ENCODE measurements around the gene GET3. TPM values are rescaled to one million over a fixed set of nuclear protein-coding genes. Genes with fewer than 3 reads are reported as not detected.
"Not testable (repeated sequence)": the region's sequence is repeated elsewhere in the genome, so short reads cannot be mapped to it uniquely, and the experiment has no call there.

The GET3 gene
- 100 to 1,000 TPM in 2 of 3 donors, 10 to 100 TPM in 1; 93.5 to 182 (median 124) TPM for polyA plus RNA-seq

DNA sequence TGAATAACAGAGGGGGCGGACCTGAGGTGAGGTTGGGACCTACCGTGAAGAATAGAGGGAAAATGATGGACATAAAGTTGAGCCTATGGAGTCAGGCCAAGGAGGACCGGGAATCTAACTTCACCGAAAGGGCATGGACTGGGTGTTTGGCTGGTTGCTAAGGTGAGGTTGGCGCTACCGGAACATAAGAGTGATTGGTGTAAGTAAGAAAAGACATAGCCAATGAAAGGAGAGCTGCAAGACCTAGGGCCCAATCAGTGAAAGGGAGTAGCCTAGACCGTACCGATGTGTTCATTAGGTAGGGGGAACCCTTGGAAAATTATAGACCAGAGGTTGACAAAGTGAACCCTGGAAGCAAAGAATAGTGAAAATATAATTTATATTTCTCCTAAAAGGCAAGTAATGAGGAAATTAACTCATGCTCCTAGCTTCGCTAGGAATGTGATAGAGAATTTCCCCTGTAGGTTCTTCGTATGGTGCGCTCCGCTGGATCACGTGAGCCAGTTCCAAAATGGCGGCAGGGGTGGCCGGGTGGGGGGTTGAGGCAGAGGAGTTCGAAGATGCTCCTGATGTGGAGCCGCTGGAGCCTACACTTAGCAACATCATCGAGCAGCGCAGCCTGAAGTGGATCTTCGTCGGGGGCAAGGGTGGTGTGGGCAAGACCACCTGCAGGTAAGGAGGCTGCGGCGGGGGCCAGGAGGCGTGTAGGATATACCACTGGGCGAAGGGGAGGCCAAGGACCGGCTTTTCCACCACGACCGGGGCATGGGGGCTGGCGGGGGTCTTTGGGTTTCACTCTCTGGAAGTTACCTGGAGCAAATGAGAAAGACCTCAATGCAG, at the start of gene GET3:
Gene GET3 (plus strand): TSS at position 503 of the 840 bp plus-strand sequence. CDS start 9 bp downstream, at position 512.
- H3K4me3 Mint-ChIP-seq, result peak within 1 kb of the TSS; percentile 98 to 100 (median 99)
- peaks cover 40 to 42% of the 10 kb centered on the region in 2 donors for H3K4me1 Mint-ChIP-seq
- no peaks in the 10 kb centered on the region for H3K9me3 Mint-ChIP-seq
- peaks cover 3 to 11% (median 7%) of the 10 kb centered on the region in 3 donors for H3K36me3 Mint-ChIP-seq
- H3K27ac Mint-ChIP-seq, result peak within 1 kb of the TSS; percentile 93 to 98 (median 94)
- peak; percentile 87 to 88 (median 87) for DNase-seq
- peaks cover 19 to 24% (median 21%) of the 10 kb centered on the region in 3 donors for H3K27me3 Mint-ChIP-seq (ENCODE audit: low read depth in 3 of 3)

DNA sequence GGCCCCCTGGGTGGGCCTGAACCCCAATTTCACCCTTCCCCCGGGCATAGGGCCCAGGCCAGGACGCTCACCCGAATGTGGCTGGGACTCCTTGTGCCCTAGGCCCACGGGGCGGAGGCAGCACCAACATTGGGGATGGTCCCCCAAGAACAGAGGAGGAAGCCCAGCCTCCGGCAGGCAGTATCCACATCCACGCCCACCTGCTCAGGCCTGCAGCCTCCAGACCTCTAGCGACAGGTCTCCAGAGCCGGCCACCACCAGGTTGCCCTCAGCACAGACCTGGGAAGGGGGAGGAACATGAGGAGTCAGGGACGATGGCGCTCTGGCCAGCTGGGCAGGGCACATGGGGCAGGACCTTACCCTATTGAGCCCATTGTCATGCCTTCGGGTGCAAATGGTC, 48.3 kb upstream of the GET3 start:
- Mint-ChIP-seq H3K4me1 (no peaks in the 10 kb centered on the region), H3K27me3 (ENCODE audit: low read depth in 3 of 3) (peaks cover 2 to 6% (median 2%) of the 10 kb centered on the region in 3 donors), H3K36me3 (no peaks in the 10 kb centered on the region), H3K4me3 (no peak overlapping the region), H3K9me3 (no peaks in the 10 kb centered on the region), H3K27ac (no peak overlapping the region)
- DNase-seq, result no peak

DNA sequence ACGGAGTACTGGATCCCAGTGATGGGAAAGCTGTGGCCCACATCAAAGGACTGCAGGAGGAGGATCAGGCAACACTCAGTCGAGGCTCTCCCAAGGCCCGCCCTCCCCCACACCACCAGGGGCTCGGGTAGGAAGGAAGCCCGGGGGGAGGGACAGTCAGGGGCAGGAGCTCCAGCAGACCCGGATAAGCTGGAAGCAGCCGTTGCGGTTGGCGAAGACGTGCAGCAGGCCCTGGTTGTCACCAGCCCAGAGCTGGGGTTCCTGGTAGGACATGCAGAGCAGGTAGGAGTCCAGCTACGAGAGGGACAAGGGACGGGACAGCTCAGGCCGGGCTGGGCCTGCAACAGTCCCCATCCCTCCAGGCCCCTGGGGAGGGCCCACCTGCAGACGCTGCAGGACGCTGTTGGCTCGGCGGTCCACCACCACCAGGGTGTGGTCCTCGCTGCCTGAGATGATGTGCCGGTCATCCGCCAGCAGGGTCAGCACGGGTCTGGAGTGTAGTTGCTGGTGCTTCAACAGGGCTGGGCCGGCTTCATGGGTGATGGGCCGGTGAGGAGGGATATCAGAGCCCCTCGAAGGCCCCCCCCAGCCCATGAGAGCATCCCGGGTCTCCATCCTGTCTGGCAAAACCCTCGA, 47.6 kb upstream of the GET3 start:
- Mint-ChIP-seq H3K27ac (no peak overlapping the region), H3K4me1 (no peaks in the 10 kb centered on the region), H3K9me3 (no peaks in the 10 kb centered on the region), H3K4me3 (no peak overlapping the region), H3K27me3 (ENCODE audit: low read depth in 3 of 3) (peaks cover 2 to 4% (median 2%) of the 10 kb centered on the region in 3 donors), H3K36me3 (no peaks in the 10 kb centered on the region)
- DNase-seq, result no peak

DNA sequence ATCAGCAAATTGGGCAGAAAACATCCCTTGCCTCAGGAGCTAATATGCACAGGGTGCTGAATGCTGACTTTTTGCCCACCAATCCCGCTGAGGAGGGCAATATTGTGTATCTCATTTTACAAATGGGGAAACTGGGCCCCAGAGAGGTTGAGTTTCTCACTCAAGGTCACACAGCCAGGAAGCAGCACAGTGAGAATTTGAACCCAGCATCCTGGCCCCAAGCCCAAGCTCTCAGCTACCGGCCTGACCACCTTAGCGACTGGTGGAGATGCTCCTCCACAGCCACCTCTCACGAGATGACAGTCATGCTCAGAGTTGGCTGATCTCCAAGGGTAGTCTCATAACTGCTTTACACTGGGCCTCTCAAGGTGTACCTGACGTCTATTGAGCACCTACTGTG, 44.3 kb upstream of the GET3 start:
- Mint-ChIP-seq H3K4me1 (peaks cover 9% of the 10 kb centered on the region in 2 donors), H3K36me3 (no peaks in the 10 kb centered on the region), H3K27me3 (ENCODE audit: low read depth in 3 of 3) (peaks cover 3 to 8% (median 4%) of the 10 kb centered on the region in 3 donors), H3K27ac (no peak overlapping the region), H3K9me3 (no peaks in the 10 kb centered on the region), H3K4me3 (no peak overlapping the region)
- no peak for DNase-seq

DNA sequence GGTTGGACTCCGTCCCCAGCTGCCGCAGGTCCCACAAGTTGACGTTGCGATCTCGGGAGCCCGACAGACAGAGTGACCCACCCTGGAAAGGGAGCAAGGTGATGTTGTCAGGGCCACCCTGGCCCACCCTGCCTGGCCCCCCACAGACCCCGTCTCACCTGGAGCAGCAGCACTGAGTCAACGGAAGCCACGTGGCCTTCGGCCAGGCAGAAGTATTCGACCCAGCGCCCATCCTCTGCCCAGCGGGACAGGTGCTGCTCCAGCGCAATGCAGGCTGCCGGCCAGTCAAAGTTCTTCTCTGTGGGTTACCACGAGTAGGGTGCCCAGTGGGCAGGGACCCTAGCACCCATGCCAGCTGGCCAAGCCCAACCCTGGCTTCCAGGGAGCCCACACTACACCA, 42.7 kb upstream of the GET3 start:
- H3K9me3 Mint-ChIP-seq, result no peaks in the 10 kb centered on the region
- H3K4me3 Mint-ChIP-seq, result peak overlapping the region in 1 of 5 donors; percentile 94
- no peak for DNase-seq
- H3K27me3 Mint-ChIP-seq (ENCODE audit: low read depth in 3 of 3), result peaks cover 3 to 8% (median 6%) of the 10 kb centered on the region in 3 donors
- H3K27ac Mint-ChIP-seq, result no peak overlapping the region
- H3K4me1 Mint-ChIP-seq, result peaks cover 11 to 14% of the 10 kb centered on the region in 2 donors
- peaks cover 0 to 3% (median 0%) of the 10 kb centered on the region in 3 donors for H3K36me3 Mint-ChIP-seq

DNA sequence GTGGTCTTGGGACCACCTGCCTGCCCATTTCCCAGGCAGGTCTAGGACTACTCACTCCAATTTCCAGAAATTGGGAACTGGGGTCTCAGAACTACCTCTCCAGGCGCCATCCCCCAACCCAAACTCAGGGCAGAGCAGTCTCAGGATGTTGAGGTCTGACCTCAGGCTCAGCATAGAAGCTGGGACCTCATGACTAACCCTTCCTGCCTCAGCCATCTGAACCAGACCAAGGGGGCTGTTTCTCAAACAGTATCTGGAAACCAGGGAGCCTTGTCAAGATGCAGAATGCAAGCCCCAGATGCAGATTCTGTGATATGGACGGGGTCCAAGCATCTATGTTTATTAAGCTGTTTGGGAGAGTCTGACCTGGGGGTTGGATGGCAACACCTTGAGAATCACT, 42.2 kb upstream of the GET3 start:
- H3K36me3 Mint-ChIP-seq, result peaks cover 0 to 3% (median 0%) of the 10 kb centered on the region in 3 donors
- H3K4me3 Mint-ChIP-seq, result peak overlapping the region in 4 of 5 donors; percentile 25 to 94 (median 46)
- no peak for DNase-seq
- no peaks in the 10 kb centered on the region for H3K9me3 Mint-ChIP-seq
- no peak overlapping the region for H3K27ac Mint-ChIP-seq
- peaks cover 3 to 8% (median 6%) of the 10 kb centered on the region in 3 donors for H3K27me3 Mint-ChIP-seq (ENCODE audit: low read depth in 3 of 3)
- peaks cover 11 to 14% of the 10 kb centered on the region in 2 donors for H3K4me1 Mint-ChIP-seq

DNA sequence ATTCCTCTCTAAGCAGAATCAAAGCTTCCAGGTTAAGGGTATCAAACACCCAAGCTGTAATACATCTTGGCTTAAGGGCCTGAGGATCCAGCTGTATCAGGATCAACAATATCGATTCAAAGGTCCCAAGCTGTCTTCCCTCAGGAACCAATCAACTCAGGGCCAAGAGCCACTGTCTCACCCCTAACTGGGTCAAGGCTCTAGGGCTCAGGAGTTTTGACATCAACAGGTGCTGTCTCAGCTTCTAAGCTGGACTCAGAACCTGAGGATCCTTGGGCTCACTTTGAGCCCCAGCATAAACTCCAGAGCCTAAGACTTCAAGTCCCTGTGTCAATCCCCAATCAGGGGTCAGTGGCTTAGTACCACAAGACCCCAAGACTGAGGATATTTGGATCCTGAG, 41.8 kb upstream of the GET3 start:
- peak overlapping the region; percentile 67 to 94 (median 75) for H3K4me3 Mint-ChIP-seq
- H3K27me3 Mint-ChIP-seq (ENCODE audit: low read depth in 3 of 3), result peaks cover 3 to 8% (median 6%) of the 10 kb centered on the region in 3 donors
- H3K36me3 Mint-ChIP-seq, result peaks cover 0 to 3% (median 0%) of the 10 kb centered on the region in 3 donors
- DNase-seq, result no peak
- H3K4me1 Mint-ChIP-seq, result peaks cover 11 to 14% of the 10 kb centered on the region in 2 donors
- H3K9me3 Mint-ChIP-seq, result no peaks in the 10 kb centered on the region
- peak overlapping the region in 1 of 6 donors; percentile 67 for H3K27ac Mint-ChIP-seq

DNA sequence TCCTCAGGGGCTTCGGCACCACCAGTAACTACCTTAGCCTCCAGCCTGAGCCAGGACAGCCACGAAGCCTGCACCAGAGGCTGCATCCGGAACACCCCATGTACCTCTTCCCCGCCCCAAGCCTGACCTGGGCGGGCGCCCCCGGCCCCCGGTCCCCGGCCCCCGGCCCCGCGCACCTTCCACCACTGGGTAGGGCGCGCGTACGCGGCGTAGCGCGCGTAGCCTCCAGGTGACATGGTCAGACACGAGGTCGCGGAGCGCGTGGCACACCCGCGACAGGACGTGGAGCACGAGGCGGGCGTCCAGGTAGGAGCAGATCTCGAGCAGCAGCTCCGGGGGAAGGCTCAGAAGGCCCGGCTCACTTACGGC, 41.3 kb upstream of the GET3 start:
- H3K27ac Mint-ChIP-seq, result peak overlapping the region in 5 of 6 donors; percentile 51 to 98 (median 91)
- H3K4me3 Mint-ChIP-seq, result peak overlapping the region; percentile 90 to 94 (median 93)
- peaks cover 3 to 8% (median 6%) of the 10 kb centered on the region in 3 donors for H3K27me3 Mint-ChIP-seq (ENCODE audit: low read depth in 3 of 3)
- DNase-seq, result no peak
- no peaks in the 10 kb centered on the region for H3K9me3 Mint-ChIP-seq
- H3K36me3 Mint-ChIP-seq, result peaks cover 0 to 3% (median 0%) of the 10 kb centered on the region in 3 donors
- peaks cover 11 to 14% of the 10 kb centered on the region in 2 donors for H3K4me1 Mint-ChIP-seq

DNA sequence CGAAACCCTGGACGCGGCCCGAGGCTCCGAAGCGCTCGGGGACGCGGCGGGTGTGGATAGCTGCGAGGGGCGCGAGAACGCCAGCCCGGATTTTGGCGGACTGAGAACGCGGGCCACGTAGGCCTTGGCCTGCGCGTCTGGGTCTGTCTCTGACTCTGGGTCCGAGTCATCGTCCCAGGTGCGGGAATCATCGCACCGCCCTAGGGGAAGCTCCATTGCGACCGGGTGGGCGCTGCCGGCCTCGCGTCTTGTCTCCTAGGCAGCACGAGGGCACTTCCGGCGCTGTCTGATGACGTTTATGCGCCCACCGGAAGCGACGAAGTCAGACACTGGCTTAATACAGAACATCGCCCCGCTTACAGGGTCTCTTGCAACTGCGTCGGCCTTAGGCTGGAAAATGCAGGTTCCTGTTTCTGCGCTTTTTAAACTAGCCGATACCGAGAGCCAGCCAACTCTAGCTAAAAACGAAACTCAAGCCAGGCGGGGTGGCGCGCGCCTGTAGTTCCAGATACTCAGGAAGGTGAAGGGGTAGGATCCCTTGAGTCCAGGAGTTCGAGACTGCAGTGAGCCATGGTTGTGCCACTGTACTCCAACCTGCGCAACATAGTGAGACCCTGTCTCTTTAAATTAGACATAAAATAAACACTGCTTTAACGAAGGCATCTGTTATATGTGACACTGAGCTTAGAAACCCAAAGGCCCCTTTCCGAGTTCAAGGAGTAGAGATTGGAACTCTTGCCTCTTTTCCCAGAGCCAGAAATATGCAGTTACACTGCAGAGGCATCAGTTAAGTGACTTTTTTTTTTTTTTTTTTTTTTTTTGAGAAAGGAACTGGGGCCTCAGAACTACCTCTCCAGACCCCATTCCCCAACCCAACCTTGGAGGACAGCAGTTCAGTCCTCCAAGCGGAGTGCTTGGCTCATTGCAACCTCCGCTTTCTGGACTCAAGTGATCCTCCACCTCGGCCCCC, 40.6 kb upstream of the GET3 start, which contains the start of gene FBXW9:
Gene FBXW9 (minus strand): TSS at position 266 of the 970 bp plus-strand sequence. CDS start 50 bp downstream, at position 216.
- Mint-ChIP-seq H3K36me3 (peaks cover 0 to 3% (median 0%) of the 10 kb centered on the region in 3 donors), H3K27ac (peak within 1 kb of the TSS; percentile 91 to 98 (median 96)), H3K9me3 (no peaks in the 10 kb centered on the region), H3K4me1 (peaks cover 11 to 14% of the 10 kb centered on the region in 2 donors), H3K27me3 (ENCODE audit: low read depth in 3 of 3) (peaks cover 3 to 8% (median 6%) of the 10 kb centered on the region in 3 donors), H3K4me3 (peak within 1 kb of the TSS; percentile 90 to 94 (median 93))
- peak; percentile 93 to 95 (median 93) for DNase-seq

DNA sequence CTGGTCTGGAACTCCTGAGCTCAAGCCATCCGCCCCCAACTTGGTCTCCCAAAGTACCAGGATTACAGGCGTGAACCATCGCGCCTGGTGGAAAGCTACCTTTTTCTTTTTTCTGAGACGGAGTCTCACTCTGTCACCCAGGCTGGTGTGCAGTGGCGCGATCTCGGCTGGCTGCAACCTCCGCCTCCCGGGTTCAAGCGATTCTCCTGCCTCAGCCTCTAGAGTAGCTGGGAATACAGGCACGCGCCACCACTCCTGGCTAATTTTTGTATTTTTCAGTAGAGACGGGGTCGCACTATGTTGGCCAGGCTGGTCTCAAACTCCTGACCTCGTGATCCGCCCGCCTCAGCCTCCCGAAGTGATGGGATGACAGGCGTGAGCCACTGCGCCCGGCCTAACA, 39.9 kb upstream of the GET3 start:
- H3K4me1 Mint-ChIP-seq, result peaks cover 11 to 14% of the 10 kb centered on the region in 2 donors
- peak overlapping the region in 4 of 5 donors; percentile 18 to 50 (median 25) for H3K4me3 Mint-ChIP-seq
- not testable (repeated sequence) for H3K27me3 Mint-ChIP-seq (ENCODE audit: low read depth in 3 of 3); H3K9me3 Mint-ChIP-seq; H3K36me3 Mint-ChIP-seq; DNase-seq
- H3K27ac Mint-ChIP-seq, result peak overlapping the region in 3 of 6 donors; percentile 7 to 77 (median 22)

DNA sequence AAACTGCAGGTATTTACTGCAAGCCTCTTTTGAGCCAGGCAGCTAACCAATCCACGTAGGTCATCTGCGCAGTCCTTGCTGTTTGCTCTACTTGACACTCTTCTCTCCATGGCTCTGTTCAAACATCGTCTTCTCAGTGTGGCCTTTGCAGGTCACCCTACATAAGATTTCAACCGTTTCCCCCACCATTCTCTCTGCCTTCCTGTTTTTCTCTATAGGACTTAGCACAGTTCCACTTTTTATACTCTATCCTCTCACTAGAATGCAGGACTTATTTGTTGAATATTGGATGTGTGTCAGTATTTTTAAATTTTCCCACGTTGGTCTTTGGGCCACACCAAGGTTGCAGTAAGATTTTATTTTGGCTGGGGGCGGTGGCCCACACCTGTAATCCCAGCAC, 39.2 kb upstream of the GET3 start:
- no peak for DNase-seq
- Mint-ChIP-seq H3K36me3 (peaks cover 2 to 5% (median 3%) of the 10 kb centered on the region in 3 donors), H3K27me3 (ENCODE audit: low read depth in 3 of 3) (peaks cover 3 to 8% (median 6%) of the 10 kb centered on the region in 3 donors), H3K9me3 (no peaks in the 10 kb centered on the region), H3K4me3 (peak overlapping the region; percentile 58 to 80 (median 75)), H3K27ac (peak overlapping the region; percentile 72 to 87 (median 79)), H3K4me1 (peaks cover 11 to 14% of the 10 kb centered on the region in 2 donors)

DNA sequence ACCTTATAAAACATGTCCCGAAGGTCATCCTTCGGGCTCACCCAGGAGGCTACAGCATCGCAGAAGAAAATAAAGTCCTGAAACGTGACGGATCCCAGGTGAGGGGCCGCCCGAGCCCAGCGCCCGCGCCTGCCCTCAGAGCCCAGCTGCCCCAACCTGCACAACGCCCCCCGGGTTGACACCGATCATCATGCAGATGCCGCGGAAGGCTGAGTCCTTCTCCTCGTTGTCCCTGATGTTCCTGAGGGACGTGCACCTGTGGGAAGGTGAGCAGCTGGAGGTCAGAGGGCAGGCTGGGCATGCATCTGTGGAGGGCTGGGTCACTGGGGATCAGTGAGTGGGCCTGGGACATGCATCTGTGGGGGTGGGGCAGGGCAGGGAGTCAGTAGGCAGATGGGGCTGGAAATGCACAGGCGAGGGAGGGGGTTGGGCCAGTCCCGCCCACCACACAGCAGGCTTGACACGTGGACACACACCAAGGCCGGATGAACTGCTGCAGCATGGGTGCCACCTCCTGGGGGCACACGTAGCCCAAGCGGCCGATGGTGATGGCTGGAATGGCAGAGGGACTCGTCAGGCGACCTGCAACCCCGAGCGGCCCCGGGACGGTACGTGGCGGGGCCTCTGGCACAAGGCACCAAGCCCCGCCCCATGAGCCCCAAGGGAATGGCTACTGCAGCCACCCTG, 35.6 kb upstream of the GET3 start:
- H3K36me3 Mint-ChIP-seq, result peaks cover 4 to 22% (median 7%) of the 10 kb centered on the region in 3 donors
- no peak for DNase-seq
- H3K4me1 Mint-ChIP-seq, result peaks cover 4 to 9% of the 10 kb centered on the region in 2 donors
- peaks cover 1 to 2% (median 1%) of the 10 kb centered on the region in 3 donors for H3K27me3 Mint-ChIP-seq (ENCODE audit: low read depth in 3 of 3)
- no peaks in the 10 kb centered on the region for H3K9me3 Mint-ChIP-seq
- H3K4me3 Mint-ChIP-seq, result no peak overlapping the region
- no peak overlapping the region for H3K27ac Mint-ChIP-seq
